Activated naive CD8-positive, alpha-beta T cell treated with anti-CD3 and anti-CD28 coated beads, Interleukin-2, amount 50 U/mL, for 16 hours (primary cell): ENCODE results near the gene RFK.

Experiments
- DNase-seq: peaks from one replicate; pipeline ENCODE4 v3.0.0-alpha.2; 2020; ENCODE audit warnings: low read depth, low spot score

The RFK gene

GRCh38 chr9:76412638-76413037 is 18.4 kb upstream of the RFK start:
- DNase-seq, result no peak

- DNase-seq, result no peak
Observed at GRCh38 chr9:76405868-76406267, 11.6 kb upstream of the RFK start.

- no peak for DNase-seq
Observed at GRCh38 chr9:76405340-76405739, 11.1 kb upstream of the RFK start.

DNA sequence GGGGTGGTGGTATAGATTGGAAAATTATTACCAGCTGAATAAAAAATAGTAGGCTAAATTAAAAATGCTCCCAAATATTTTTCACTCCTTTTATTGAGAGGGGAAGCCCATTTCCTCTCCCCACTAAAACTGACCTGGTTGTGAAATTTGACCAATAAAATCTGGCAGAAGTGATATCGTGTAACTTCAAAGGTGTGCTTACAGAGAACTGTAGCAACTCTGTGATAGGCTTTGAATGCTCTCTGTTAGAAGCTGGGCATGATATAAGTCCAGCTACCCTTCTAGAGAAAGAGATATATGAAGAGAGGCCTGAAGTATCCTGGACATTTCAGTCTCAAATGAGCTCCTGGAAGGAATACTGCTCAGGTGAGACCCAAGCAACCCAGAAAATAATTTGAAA is 10.2 kb upstream of the RFK start:
- no peak for DNase-seq

GRCh38 chr9:76403352-76403751 is 9.1 kb upstream of the RFK start:
- DNase-seq, result no peak

DNA sequence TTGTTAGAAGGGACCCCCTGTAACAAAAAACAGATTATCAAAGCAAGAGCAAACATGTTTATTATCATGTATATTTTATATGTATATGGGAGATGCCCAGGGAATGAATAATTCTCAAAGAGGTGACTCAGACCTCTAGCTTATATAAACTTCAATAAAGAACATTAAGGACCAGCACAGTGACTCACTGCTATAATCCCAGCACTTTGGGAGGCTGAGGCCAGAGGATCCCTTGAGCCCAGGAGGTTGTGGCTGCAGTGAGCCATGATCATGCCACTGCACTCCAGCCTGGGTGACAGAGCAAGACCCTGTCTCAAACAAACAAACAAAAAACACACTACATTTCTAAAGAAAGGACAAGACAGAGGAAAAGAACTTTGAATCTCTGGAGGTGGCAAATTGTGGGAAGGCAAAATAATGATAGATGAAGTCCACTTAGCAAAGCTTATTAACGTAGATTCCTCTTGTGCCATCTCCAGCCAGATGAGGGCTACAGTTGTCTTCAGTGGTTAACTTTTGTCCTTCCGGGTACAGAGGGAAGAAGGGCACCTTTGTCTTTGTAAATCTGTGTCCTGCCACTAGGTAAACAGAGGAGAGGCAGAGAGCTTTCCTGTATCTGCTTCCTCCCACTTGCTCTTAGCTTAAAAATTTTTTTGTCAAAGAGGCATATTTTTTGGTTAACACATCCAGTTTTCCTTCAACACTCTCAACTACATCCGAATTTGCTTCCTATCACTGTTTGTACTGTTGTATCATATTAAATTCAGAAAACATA is 7.5 kb upstream of the RFK start:
- DNase-seq, result no peak

- DNase-seq, result no peak
Observed at GRCh38 chr9:76401176-76401575, 7.0 kb upstream of the RFK start.

DNA sequence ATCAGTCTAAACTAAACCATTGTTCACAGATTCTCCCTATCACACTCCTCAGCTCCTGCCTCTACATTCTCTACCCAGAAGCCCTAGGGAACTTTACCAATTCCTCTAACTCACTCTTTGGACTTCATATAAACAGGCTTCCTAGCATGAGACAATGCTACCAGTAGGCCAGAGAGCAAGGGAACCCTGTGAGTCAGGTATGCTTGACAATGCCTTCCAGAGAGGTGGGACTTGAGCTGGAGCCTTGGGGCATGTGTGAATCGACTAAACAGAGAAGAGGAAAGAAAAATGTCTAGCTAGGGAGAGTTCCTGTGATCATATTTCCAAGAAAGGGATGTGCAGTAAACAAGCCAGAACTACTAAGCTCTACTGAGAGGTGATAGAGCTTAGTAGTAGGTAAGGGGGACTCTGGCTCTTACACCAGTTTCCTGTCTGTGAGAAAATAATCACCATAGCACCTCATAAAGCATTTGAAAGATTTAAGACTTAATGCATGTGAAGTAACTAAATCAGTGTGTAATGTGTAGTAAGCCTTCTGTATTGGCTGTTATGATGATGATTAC is 6.4 kb upstream of the RFK start:
- no peak for DNase-seq

DNA sequence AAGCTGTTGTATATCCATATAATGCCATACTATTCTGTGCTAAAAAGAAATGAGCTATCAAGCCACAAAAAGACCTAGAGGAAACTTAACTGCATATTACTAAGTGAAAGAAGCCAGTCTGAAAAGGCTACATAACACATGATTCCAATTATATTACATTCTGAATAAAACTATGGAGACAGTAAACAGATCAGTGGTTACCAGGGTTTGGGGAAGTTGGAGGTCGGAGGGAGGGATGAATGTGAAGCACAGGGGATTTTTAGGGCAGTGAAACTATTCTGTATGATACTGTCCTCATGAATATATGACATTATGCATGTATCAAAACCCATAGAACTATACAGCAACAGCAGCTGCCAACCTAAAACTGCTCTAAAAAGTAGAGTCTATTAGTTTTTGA is 5.6 kb upstream of the RFK start:
- DNase-seq, result no peak

DNA sequence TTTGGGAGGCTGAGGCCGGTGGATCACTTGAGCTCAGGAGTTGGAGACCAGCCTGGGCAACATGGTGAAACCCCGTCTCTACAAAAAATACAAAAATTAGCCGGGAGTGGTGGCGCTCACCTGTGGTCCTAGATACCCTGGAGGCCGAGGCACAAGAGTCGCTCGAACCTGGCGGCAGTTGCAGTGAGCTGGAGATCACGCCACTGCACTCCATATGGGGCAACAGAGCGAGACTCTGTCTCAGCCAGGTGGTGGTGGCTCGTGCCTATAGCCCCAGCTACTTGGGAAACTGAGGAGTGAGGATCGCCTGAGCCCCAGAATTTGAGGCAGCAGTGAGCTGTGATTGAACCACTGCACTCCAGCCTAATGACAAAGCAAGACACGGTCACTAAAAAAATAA is 2.4 kb upstream of the RFK start:
- no peak for DNase-seq

- DNase-seq, result no peak
Observed at GRCh38 chr9:76396144-76396543, 1.9 kb upstream of the RFK start.

- no peak for DNase-seq
Observed at GRCh38 chr9:76395381-76395780, 1.2 kb upstream of the RFK start.

DNA sequence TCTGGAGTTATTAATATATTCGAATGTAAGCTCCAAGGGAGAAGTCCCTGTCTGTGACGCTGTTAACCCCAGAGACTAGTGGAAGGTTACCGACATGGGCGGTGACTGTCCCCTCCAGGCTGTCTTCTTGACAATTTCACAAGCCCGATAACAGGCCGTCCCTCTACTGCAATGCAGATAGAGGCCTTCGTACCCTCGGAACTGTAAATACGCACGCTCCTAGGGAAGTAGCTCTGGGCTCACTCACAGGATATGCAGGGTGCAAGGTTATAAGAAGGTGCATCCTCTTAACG is 680 bp upstream of the RFK start:
- peak; percentile 1 for DNase-seq

- no peak for DNase-seq
Observed at GRCh38 chr9:76390656-76391055, 3.6 kb downstream of the RFK start.

DNA sequence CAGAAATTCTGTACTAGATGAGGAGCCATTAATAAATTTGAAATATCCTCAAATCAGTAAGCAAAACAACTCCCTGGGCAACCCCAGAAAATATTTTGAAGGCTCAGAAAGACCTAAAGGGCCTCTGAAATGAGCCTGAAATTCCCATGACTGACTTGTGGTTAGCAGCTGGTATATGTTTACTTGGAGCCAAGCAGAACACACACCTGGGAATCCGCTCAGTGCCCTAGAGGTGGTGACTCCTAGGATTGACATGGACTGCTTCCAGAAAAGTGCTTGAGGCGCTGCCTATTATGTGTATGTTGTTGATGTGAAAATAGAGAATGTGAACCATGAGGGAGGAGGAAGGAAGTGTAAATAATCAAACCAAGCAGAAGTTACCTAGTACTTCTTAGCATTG is 14.7 kb downstream of the RFK start:
- no peak for DNase-seq

DNA sequence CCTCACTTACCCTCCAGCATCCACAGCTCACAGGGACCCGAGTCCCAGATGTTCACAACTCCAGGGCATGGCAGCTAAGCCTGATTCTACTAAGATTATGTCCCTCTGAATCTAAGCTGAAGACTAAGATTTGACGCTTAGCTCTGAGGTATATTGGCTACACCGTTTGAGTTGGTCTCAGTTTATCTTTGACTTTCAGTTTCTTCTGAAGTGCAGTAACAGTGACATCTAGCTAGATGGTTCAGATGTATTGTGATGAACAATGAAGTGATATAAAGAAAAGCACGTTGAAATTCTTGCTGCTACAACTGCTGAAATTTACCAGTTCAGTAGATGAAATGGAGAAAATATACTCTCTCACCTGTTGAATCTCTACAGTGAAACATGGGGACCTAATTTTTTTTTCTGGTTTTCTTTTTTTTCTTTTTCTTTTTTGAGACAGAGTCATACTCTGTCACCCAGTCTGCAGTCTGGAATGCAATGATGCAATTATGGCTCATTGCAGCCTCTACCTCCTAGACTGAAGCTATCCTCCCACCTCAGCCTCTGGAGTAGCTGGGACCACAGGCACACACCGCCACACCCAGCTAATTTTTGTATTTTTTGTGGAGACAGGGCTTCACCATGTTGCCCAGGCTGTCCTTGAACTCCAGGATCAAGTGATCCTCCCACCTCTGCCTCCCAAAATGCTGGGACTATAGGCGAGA is 15.7 kb downstream of the RFK start:
- no peak for DNase-seq

- DNase-seq, result no peak
Observed at GRCh38 chr9:76377791-76378190, 16.4 kb downstream of the RFK start.

GRCh38 chr9:76374783-76375559 is 19.3 kb downstream of the RFK start:
- no peak for DNase-seq

GRCh38 chr9:76373784-76374474 is 20.3 kb downstream of the RFK start:
- DNase-seq, result no peak

- no peak for DNase-seq
Observed at GRCh38 chr9:76373173-76373783, 20.9 kb downstream of the RFK start.

- no peak for DNase-seq
Observed at GRCh38 chr9:76372336-76372735, 21.9 kb downstream of the RFK start.
